GM21717 (cell line): ENCODE measurements around the gene THSD7B.
"Not testable (repeated sequence)": the region's sequence is repeated elsewhere in the genome, so short reads cannot be mapped to it uniquely, and the experiment has no call there.

Source experiments
- ATAC-seq: cut with Tn5 transposase; IDR thresholded peaks from one replicate; pipeline ENCODE4 v1.9.1; 2021; ENCODE audit warnings: mild to moderate bottlenecking, moderate library complexity; ENCODE audit not compliant: unreplicated experiment

The THSD7B gene

DNA sequence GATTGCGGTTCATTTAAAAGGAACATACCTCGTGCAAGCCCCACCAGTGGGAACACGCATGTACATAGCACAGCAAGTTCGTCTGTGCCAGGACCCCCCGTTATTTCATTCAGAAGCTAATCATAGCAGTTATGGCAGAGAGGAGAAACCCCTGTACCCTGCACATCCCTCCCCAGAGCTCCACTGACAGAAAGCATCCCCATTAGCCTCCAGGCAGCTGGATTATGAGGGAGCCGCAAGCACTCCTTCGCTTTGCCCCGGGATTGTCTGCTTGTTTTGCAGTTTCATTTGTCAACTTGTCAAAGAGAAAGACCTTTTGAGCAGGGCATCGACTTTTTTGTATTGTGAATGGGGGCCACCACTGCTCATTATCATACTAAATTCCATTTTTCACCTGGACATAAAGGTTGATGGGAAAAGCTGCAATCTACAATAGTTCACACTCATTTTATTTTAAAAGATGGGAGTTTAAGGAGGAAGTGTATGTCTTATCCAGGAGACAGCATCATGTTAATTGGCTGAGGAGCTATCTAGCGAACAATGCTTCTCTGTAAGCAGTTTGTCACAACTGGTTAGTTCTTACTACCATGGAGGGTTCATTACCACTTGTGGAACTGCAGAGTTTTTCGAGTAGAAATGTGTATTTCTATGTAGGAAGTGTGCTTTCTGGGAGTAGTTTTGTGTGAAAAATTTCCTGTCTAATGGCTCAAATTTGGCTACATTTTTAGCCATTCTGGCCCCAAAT lies 255.3 kb downstream of the THSD7B start:
- no peak for ATAC-seq

DNA sequence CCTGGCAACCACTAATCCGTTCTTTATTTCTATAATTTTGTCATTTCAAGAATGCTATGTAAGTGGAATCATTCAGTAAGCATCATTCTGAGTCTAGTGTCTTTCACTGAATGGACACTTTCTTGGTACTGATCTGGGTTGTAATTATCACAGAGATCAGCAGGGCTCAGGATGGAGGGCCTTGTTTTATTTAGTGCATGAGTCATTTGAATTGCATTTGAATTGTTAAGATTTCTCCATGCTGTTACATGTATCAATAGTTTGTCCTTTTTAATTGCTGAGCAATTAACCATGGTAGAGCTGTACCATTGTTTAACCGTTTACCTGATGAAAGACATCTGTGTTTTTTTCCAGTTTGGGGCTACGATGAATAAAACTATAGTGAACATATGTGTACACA lies 256.4 kb downstream of the THSD7B start:
- no peak for ATAC-seq

DNA sequence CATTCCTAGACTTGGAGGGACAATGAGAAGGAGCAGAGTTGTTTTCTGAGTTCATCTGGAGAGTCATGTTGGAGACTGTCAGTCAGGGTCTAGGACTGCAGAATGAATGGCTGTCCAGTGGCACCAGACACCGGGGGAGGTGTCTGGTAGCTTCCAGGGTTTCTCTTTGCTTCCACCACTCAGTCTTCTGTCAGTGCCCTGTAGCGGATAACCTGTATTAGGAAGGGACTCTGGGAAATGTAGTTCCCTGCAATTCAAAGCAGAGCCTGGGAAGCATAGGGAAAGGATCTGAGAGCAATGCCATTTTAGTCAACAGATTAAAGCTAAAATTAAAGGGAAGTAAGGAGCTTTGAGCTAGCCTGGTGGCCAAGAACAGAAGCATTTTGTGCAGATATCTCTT lies 257.9 kb downstream of the THSD7B start:
- no peak for ATAC-seq

DNA sequence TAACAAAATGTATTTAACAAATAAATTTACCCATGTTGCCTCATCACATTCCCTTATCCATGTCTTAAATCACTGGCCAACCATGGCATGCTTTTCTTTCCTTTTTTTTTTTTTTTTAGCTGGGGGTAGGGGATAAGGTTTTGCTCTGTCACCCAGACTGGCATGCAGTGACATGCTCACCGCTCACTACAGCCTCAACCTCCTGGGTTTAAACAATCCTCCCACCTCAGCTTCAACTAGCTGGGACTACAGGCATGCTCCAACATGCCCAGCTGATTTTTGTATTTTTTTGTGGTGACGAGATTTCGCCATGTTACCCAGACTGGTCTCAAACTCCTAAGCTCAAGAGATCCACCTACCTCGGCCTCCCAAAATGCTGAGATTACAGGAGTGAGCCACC lies 266.4 kb downstream of the THSD7B start:
- no peak for ATAC-seq

DNA sequence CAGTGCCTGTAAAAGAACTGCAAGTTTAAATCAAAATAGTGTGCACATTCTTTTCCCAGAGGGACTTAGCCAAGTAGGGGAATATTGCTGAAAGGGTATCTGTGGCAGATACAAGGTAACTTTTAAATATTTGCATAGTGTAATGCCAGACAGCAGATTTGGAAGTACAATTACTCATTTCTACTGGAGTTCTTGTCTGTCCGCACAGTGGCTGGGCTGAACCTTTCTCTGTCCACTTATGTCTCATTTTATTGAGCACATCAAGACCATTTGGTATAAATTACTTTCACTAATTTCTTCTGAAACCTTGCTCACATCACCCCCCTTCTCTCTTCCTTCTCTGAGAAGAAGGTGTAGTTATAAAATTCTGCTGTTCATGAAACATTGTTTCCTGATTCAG lies 271.3 kb downstream of the THSD7B start:
- no peak for ATAC-seq

DNA sequence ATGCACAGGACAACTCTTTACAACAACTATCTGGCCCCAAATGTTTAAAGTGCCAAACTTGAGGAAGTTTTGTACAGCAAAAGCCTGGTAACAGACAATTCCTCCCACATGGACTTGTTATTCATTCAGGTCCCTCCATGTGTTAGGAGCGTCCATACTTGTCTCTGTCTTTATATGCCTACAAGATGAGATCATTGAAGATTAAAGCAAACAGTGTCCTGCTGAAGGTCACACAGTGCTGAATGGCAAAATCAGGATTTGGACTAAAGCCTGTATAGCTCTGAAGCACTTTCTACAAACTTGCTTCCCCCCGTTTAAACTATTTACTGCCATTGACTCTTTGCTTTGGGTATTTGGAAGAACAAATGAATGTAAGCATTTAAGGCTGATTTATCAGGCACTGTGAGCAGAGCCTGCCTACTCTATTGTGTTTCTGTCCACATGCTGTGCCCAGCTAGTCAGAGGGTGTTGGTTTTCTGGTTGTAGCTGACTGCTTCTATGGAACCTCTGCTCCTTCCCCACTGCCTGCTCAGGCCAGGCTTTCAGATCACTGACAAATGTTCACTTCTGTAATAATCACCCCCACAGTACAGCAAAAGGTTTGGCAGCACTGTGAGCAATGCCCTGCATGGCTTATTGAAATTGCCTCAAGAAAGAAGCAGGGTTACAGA lies 274.3 kb downstream of the THSD7B start:
- no peak for ATAC-seq

DNA sequence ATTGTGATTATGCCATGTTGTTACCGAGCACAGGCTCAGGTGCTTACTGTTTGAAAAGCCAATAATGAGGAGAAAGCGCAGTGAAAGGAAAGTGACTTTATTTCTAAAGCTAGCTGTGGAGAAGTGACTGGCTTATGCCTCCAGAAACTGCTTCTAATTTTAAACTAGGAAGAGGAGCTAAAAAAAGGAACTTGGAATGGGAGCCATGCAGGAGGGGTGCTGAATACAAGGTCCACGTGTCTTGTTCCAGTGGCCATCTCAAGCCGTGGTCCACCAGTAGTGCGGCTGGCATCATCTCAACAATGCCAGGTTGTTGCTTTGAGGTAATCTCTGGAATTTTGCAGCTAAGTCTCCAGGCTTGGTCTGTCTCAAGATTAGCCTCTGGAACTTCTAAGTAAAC lies 282.0 kb downstream of the THSD7B start:
- no peak for ATAC-seq

DNA sequence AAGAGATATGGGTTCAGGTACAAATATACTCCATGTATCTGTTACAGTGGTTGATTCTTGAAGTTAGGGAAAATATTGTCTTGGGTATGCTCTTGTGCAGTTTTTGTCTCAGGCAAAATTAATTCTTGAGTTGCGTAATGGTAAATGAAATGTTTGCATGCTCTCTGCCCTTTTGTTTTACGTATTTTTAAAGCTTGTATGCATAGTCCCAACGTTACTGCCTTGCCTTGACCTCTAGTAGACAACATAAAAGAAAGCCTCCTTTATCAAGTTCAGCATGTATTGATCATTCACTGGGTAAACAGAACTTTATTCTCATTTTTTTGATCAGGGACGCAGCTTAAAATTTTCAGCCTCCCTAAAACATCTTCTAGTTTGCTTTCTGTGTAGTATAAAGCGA lies 283.1 kb downstream of the THSD7B start:
- no peak for ATAC-seq

DNA sequence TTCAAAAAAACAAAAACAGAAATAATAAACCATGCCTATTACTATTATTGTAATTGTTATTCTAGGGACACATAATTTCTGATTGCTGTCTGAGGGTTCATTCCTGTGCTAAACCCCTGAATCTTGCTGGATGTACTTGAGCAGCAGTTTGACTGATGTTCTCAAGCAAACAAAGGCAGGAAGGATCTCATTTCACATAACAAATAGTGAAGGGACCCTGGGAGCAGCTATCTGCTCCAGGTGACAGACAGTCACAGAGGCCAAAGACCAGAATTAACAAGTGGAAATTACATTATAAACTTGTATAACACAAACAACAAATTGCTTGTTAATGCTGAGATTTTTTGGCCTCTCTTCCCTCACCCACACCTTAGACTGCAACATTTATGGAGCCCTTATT lies 284.2 kb downstream of the THSD7B start:
- no peak for ATAC-seq

DNA sequence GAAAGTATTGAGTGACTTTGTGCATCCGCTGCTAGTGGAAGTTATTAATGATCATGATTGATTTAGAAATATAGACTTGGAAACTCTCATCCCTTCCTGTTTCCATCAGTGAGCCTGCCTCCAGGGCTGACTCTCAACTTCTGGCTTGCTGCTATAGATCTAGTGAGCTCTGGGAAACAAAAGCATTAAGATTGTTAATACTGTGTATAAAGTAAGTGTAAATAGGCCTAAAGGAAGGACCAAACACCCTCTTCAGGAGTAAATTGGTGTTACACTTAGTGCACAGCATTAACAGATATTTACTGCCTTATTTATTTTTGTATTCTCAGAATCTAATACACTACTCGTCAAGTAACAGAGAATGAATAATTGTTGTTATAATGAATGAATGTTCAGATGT lies 285.6 kb downstream of the THSD7B start:
- ATAC-seq: no peak

DNA sequence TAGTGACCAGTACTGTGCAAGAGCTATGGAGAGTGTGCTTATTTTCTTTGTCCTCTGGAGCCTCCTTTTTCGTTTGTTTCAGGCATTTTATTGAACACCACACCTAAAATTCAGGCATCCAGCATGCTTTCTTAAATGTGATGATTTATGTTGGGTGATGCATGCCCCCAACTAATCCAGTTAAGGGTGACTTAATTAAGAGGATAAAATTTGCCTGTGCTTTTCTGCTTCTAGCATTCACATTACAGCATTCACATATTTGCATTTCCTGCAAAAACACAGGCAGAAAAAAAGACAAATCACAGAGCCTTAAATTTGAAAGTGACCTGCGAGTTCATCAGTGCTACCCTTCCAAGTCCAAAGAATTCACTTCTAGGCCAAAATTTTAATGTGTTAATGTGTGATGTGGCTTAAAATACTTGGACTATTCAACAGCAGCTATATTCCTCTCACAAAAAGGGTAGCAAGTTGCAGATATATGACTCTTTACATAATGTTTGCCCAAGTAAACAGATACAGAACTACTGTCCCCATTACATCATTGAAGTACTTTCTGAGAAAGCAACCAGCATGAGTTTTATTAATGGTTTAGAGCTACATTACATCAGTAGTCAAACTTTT lies 286.5 kb downstream of the THSD7B start:
- ATAC-seq: no peak

DNA sequence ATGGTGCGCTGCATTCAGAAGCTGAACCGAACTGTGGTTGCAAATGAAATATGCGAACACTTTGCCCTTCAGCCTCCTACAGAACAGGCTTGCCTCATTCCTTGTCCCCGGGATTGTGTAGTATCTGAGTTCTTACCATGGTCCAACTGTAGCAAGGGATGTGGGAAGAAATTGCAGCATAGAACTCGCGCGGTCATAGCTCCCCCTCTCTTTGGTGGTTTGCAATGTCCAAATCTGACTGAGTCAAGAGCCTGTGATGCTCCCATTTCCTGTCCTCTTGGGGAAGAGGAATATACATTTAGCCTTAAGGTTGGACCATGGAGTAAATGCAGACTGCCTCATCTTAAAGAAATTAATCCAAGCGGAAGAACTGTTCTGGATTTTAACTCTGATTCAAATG lies 291.4 kb downstream of the THSD7B start:
- no peak for ATAC-seq

DNA sequence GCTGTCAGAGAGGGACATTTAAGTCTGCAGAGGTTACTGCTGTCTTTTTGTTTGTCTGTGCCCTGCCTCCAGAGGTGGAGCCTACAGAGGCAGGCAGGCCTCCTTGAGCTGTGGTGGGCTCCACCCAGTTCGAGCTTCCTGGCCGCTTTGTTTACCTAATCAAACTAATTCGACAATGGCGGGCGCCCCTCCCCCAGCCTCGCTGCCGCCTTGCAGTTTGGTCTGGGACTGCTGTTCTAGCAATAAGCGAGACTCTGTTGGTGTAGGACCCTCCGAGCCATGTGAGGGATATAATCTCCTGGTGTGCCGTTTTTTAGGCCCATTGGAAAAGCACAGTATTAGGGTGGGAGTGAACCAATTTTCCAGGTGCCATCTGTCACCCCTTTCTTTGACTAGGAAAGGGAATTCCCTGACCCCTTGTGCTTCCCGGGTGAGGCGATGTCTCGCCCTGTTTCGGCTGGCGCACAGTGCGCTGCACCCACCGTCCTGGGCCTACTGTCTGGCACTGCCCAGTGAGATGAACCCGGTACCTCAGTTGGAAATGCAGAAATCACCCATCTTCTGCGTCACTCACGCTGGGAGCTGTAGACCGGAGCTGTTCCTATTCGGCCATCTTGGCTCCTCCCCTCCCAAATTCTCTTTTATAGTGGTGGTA lies 310.9 kb downstream of the THSD7B start:
- ATAC-seq: not testable (repeated sequence)

DNA sequence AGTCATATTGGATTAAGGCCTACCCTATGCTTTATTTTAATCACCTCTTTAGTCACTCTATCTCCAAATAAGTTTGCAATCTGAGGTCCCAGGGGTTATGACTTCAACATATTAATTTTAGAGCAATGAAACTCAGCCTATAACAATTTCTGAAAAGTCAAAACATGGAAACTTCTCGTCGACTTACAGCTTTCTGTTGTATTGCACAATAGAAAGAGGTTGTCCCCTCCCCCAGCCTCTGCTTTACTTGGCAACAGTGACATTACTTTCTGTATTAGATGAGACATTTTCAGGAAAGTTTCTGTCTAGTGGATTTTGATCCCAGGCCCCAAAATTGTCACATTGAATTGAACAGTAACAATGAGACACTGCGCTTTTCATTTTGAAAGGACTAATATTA lies 326.4 kb downstream of the THSD7B start:
- no peak for ATAC-seq

DNA sequence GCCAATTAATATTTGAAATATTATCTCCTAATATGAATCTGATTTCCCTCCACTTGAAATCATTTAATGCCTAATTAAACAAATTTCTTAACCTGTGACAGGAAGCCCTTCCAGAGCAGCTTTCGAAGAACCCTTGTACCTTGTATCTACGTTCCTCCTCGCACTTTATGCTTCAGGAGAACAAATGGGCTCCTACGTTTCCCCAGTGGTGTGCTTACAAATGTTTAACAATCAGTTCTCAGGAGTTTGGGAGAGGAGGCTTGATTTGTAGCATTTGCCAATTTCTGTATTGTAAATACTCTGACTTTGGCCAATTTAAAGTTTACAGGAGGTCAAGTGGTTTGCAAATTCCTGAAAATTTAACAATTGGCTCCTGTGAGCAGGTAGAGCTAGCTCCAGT lies 327.8 kb downstream of the THSD7B start:
- no peak for ATAC-seq

DNA sequence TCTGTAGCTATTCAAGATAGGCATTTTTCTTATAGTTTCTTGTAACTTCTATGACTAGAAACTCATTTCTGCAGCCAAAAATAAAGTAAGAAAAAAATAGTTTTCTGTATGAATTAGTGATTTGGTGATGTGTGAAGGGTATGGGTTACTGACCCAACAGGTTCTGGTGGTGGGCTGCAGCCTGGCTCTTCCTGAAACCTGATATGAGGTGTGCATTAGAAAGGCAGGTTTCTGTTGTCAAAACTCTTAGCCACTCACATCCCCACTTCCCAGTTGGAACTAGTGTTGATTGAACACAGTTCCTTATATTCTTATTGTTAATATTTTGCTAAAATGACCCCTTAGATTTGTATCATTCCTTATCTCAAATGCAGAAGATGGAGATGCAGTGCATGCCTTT lies 330.8 kb downstream of the THSD7B start:
- ATAC-seq: no peak

DNA sequence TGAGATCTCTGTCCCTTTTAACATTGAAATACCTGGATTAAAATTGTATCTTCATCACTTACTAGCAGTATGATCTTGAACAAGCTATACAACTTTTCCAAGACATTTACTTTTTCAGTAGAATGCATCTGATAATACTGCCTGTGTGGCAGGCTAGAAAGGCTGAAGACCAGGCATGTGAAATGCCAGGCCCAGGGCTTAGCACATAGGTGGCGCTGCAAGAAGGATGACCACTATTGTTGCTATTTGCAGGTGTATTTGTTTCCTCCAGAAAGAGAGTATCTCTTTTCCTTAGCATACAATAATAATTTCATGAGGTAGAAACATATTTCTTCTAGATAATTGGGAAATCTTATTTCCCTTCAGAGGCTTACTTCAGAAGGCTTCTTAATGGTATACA lies 331.3 kb downstream of the THSD7B start:
- ATAC-seq: no peak

DNA sequence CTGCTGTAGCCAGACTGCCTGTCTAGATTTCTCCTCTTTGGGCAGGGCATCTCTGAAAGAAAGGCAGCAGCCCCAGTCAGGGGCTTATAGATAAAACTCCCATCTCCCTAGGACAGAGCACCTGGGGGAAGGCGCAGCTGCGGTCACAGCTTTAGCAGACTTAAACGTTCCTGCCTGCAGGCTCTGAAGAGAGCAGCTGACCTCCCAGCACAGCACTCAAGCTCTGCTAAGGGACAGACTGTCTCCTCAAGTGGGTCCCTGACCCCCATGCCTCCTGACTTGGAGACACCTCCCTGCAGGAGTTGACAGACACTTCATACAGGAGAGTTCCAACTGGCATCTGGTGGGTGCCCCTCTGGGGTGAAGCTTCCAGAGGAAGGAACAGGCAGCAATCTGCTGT lies 336.5 kb downstream of the THSD7B start:
- not testable (repeated sequence) for ATAC-seq

DNA sequence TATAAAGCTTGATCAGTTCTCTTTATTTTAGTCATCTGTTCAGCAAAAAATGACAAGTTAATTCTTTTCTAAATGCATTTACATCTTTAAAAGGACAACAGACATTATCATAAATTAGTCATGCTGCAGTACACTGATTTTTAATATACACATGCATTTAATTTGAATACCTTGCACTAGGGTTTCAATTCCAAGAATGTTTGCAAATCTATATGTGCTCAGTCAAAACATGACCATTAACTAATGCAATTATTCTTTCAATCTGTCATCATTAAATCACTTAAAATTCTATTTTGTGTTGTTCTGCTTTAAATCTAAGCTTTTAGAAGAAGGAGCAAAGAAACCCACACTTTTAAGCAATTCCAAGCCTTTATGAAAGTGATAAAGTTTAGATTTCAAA lies 342.6 kb downstream of the THSD7B start:
- no peak for ATAC-seq

DNA sequence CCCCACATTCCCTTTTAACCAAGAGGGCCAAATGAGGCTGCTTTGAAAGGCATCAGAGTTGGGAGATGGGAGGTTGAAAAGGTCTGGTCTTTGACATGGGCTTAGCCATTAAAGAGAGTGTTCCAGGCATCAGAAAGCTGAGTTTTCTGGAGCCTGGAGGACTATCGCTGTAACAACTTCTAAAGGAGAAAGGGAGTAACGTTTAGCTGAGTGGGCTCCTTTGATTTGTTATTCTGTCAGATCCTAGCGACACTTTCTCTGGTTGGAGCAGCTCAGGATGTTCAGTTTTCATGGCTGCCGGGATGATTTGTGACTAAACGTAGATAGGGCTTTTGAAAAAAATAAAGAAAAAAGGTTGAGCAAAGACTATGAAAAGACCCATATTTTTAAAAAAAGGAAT lies 346.6 kb downstream of the THSD7B start:
- no peak for ATAC-seq

DNA sequence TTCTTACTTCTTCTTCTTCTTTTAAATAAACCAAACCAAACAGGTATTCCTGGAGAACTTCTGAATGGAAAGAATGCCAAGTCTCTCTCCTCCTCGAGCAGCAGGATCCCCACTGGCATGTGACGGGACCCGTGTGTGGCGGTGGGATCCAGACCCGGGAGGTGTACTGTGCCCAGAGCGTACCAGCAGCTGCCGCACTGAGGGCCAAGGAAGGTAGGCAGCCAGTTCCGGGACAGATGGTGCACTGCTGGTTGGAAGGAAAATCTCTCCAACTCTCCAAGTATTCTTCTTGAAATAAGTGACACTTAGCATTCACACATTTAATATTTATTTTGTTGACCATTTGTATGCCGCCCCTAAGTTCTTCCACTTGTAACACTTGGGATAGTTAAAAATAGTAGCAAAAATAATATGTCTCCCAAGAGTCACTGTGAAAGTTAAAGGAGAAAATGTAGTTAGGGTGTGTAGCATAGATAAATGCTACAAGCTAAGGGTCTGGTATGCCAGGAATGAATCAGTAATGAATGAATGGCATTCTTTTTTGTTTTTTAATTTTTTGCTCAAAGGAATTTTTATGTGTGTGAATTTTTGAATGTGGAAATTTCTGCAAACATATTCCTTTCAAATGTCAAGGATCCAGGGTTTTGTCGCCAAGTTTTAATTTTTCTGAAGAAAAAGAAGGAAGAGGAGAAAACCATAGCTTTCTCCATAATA lies 349.9 kb downstream of the THSD7B start:
- ATAC-seq: no peak
